ENCODE data around the gene RCBTB2.

RCBTB2 gene

DNA sequence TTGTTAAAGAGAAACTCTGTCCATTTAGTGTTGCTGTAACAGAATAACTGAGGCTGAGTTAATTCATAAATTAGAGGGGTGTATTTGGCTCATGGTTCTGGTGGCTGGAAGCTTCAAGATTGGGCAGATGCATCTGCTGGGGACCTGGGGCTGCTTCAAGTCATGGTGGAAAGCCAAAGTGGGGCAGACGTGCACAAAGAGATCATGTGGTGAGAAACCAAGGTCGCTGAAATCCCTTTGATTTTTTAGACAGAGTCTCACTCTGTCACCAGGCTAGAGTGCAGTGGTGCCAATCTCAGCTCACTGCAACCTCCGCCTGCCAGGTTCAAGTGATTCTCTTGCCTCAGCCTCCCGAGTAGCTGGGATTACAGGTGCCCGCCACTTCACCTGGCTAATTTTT lies 46.0 kb downstream of the RCBTB2 start:
- Histone ChIP-seq H3K4me1 (ENCODE audit: insufficient read depth, insufficient read length) (no peaks in the 10 kb centered on the region), H3K36me3 (ENCODE audit: insufficient read depth, insufficient read length, low read length) (no peaks in the 10 kb centered on the region)

DNA sequence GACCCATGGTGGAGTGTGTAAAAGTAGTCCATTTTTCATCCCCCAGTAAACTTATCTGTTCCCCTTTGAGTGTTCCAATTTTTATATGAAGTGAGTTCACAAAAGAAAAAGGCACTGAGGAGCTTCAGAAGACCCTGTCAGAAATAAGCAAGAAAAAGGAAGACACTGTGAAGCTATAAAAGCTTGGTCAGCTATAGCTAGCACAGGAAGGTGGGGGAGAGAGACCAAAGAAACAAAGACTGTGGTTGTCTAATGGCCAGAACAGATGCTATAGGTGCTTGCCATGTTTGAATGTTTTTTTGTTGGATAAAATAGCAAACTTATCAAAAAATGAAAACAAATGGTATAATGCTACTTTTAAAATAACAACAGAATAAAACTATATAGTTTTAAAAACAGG lies 46.5 kb downstream of the RCBTB2 start:
- Histone ChIP-seq H3K9me3 (ENCODE audit: insufficient read depth, low read length) (no peaks in the 10 kb centered on the region), H3K27me3 (ENCODE audit: insufficient read depth, insufficient read length) (no peaks in the 10 kb centered on the region), H3K4me3 (ENCODE audit: insufficient read length, low read depth) (no peak overlapping the region), H3K4me1 (ENCODE audit: insufficient read depth, insufficient read length) (no peaks in the 10 kb centered on the region), H3K36me3 (ENCODE audit: insufficient read depth, insufficient read length, low read length) (no peaks in the 10 kb centered on the region), H3K9ac (ENCODE audit: insufficient read length, low read depth) (no peak overlapping the region)
- TF ChIP-seq SUZ12 (IDR thresholded peaks at IDR 0.05; ENCODE audit: extremely low read depth, insufficient read depth, insufficient read length) (no peak), YY1 (IDR thresholded peaks at IDR 0.05; ENCODE audit: insufficient read depth, insufficient read length) (no peak), ZNF274 (IDR thresholded peaks at IDR 0.05; ENCODE audit: low read depth, low read length) (no peak)
- no peak for DNase-seq (ENCODE audit: low read depth, low spot score)

More for the DNA sequence above, 46.0 kb downstream of the RCBTB2 start:
- DNase-seq (ENCODE audit: low read depth, low spot score): no peak
- Histone ChIP-seq H3K9ac (ENCODE audit: insufficient read length, low read depth) (no peak overlapping the region), H3K4me3 (ENCODE audit: insufficient read length, low read depth) (no peak overlapping the region), H3K9me3 (ENCODE audit: insufficient read depth, low read length) (no peaks in the 10 kb centered on the region), H3K27me3 (ENCODE audit: insufficient read depth, insufficient read length) (no peaks in the 10 kb centered on the region)
- TF ChIP-seq ZNF274 (IDR thresholded peaks at IDR 0.05; ENCODE audit: low read depth, low read length): no peak
- no peak for TF ChIP-seq SUZ12 (IDR thresholded peaks at IDR 0.05; ENCODE audit: extremely low read depth, insufficient read depth, insufficient read length)
- no peak for TF ChIP-seq YY1 (IDR thresholded peaks at IDR 0.05; ENCODE audit: insufficient read depth, insufficient read length)

DNA sequence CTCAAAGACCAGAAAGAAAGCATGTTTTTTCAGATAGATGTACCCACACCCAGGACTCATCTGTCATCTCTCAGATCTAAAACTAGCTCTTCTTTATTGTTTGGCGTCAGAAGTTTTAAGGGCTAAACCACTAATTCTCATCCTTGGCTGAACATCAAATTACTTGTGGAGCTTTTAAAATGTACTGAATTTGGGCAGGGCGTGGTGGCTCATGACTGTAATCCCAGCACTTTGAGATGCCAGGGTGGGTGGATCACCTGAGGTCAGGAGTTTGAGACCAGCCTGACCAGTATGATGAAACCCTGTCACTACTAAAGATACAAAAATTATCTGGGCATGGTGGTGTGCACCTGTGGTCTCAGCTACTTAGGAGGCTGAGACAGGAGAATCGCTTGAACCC lies 47.4 kb downstream of the RCBTB2 start:
- Histone ChIP-seq H3K36me3 (ENCODE audit: insufficient read depth, insufficient read length, low read length) (no peaks in the 10 kb centered on the region), H3K27me3 (ENCODE audit: insufficient read depth, insufficient read length) (no peaks in the 10 kb centered on the region), H3K9me3 (ENCODE audit: insufficient read depth, low read length) (no peaks in the 10 kb centered on the region), H3K4me1 (ENCODE audit: insufficient read depth, insufficient read length) (no peaks in the 10 kb centered on the region), H3K9ac (ENCODE audit: insufficient read length, low read depth) (no peak overlapping the region), H3K4me3 (ENCODE audit: insufficient read length, low read depth) (no peak overlapping the region)
- no peak for DNase-seq (ENCODE audit: low read depth, low spot score)
- TF ChIP-seq YY1 (IDR thresholded peaks at IDR 0.05; ENCODE audit: insufficient read depth, insufficient read length) (no peak), ZNF274 (IDR thresholded peaks at IDR 0.05; ENCODE audit: low read depth, low read length) (no peak), SUZ12 (IDR thresholded peaks at IDR 0.05; ENCODE audit: extremely low read depth, insufficient read depth, insufficient read length) (no peak)

DNA sequence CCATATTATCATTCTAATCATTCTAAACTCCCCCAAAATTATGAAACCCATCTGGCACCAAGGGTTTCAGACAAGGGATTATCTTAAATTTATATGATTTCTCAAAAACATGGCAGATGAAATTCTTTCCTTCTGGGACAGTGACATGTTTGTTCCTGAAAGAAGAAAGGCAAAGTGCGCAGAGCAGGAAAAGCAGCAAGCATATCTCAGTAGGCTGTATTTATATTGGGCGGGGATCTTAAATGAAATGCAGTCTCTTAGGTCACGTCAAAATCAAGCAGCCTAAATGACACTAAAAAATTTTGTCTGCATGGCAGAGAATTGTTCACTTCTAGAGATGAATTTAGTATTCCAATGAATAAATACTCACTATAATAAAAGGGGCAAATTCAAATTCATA lies 49.3 kb downstream of the RCBTB2 start:
- no peak for TF ChIP-seq SUZ12 (IDR thresholded peaks at IDR 0.05; ENCODE audit: extremely low read depth, insufficient read depth, insufficient read length)
- TF ChIP-seq YY1 (IDR thresholded peaks at IDR 0.05; ENCODE audit: insufficient read depth, insufficient read length): no peak
- TF ChIP-seq ZNF274 (IDR thresholded peaks at IDR 0.05; ENCODE audit: low read depth, low read length): no peak
- Histone ChIP-seq H3K9me3 (ENCODE audit: insufficient read depth, low read length) (no peaks in the 10 kb centered on the region), H3K9ac (ENCODE audit: insufficient read length, low read depth) (no peak overlapping the region), H3K27me3 (ENCODE audit: insufficient read depth, insufficient read length) (no peaks in the 10 kb centered on the region), H3K4me1 (ENCODE audit: insufficient read depth, insufficient read length) (no peaks in the 10 kb centered on the region), H3K36me3 (ENCODE audit: insufficient read depth, insufficient read length, low read length) (no peaks in the 10 kb centered on the region), H3K4me3 (ENCODE audit: insufficient read length, low read depth) (no peak overlapping the region)
- DNase-seq (ENCODE audit: low read depth, low spot score): no peak

DNA sequence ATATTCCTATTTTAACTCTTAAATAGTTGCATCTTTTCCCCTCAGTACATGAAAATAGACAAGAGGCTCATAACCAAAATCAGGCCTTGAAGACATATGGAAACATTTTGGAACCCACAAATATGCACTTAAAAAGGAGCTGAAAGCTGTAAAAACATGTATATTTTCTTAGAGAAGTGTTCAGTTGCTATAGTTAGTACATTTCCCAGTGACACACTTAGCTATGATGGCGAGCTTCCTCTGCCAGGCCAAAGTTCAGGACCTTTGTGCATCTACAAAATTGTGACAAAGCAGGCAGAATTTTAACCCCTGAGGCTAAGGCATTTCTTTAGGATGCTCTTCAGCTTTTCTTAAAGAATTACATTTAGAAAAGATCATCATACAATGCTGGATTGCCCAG lies 54.5 kb downstream of the RCBTB2 start:
- DNase-seq (ENCODE audit: low read depth, low spot score): no peak
- no peaks in the 10 kb centered on the region for H3K36me3 ChIP-seq (ENCODE audit: insufficient read depth, insufficient read length, low read length)
- TF ChIP-seq YY1 (IDR thresholded peaks at IDR 0.05; ENCODE audit: insufficient read depth, insufficient read length): no peak
- no peak for TF ChIP-seq ZNF274 (IDR thresholded peaks at IDR 0.05; ENCODE audit: low read depth, low read length)
- no peak for TF ChIP-seq SUZ12 (IDR thresholded peaks at IDR 0.05; ENCODE audit: extremely low read depth, insufficient read depth, insufficient read length)
- no peaks in the 10 kb centered on the region for H3K9me3 ChIP-seq (ENCODE audit: insufficient read depth, low read length)
- H3K4me1 ChIP-seq (ENCODE audit: insufficient read depth, insufficient read length): no peaks in the 10 kb centered on the region
- H3K4me3 ChIP-seq (ENCODE audit: insufficient read length, low read depth): no peak overlapping the region
- no peak overlapping the region for H3K9ac ChIP-seq (ENCODE audit: insufficient read length, low read depth)
- no peaks in the 10 kb centered on the region for H3K27me3 ChIP-seq (ENCODE audit: insufficient read depth, insufficient read length)

DNA sequence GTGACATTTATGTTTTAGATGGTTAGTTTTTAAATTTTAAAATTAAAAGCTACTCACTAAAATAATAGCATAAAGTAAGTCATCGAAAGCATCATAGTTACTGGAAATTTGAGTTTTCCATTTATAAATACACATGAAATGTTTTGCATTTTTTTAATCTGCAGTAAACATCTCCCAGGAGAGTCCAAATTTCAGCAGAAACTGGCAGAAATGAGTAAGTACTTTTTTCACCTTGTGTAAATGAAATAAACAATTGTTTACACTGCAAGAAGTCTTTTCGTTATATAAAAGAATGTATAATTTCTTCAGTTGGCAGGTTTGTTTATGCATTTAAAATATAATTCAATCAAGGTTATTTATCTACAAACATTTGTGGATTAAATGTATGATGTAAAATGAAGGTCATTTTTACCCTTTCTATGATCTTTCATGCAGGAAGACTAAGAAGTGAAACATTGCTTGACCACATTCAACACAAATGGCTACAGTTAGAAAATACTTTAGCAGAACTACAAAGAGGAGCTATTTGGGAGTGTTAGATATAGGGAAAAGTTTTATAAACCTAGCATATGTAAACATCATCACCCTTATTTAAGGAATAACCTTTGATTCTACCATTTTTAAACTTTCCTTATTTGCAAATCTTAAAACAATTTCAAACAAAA lies 55.6 kb downstream of the RCBTB2 start:
- Histone ChIP-seq H3K4me1 (ENCODE audit: insufficient read depth, insufficient read length) (no peaks in the 10 kb centered on the region), H3K4me3 (ENCODE audit: insufficient read length, low read depth) (no peak overlapping the region), H3K36me3 (ENCODE audit: insufficient read depth, insufficient read length, low read length) (no peaks in the 10 kb centered on the region), H3K9ac (ENCODE audit: insufficient read length, low read depth) (no peak overlapping the region), H3K27me3 (ENCODE audit: insufficient read depth, insufficient read length) (no peaks in the 10 kb centered on the region), H3K9me3 (ENCODE audit: insufficient read depth, low read length) (no peaks in the 10 kb centered on the region)
- TF ChIP-seq YY1 (IDR thresholded peaks at IDR 0.05; ENCODE audit: insufficient read depth, insufficient read length) (no peak), ZNF274 (IDR thresholded peaks at IDR 0.05; ENCODE audit: low read depth, low read length) (no peak), SUZ12 (IDR thresholded peaks at IDR 0.05; ENCODE audit: extremely low read depth, insufficient read depth, insufficient read length) (no peak)
- no peak for DNase-seq (ENCODE audit: low read depth, low spot score)

DNA sequence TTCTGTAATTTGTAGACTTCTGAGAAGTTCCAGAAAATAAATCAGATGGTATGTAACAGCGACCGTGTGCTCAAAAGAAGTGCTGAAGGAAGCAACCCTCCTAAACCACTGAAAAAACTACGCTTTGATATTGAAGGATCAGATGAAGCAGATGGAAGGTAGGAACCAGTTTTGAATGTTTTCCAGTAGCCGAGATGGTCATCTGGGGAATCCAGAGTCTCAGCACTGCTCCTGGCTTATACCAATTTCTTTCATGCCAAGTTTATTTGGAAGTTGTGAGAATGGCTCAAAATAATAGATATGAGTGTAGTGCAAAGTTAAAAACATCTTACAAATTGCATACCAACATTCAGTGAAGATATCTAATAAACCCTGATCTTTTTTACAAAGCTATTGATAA lies 56.2 kb downstream of the RCBTB2 start:
- no peaks in the 10 kb centered on the region for H3K36me3 ChIP-seq (ENCODE audit: insufficient read depth, insufficient read length, low read length)

More for the DNA sequence above, 56.2 kb downstream of the RCBTB2 start:
- H3K4me3 ChIP-seq (ENCODE audit: insufficient read length, low read depth): no peak overlapping the region
- no peaks in the 10 kb centered on the region for H3K9me3 ChIP-seq (ENCODE audit: insufficient read depth, low read length)
- H3K27me3 ChIP-seq (ENCODE audit: insufficient read depth, insufficient read length): no peaks in the 10 kb centered on the region
- no peak for DNase-seq (ENCODE audit: low read depth, low spot score)
- no peak for TF ChIP-seq SUZ12 (IDR thresholded peaks at IDR 0.05; ENCODE audit: extremely low read depth, insufficient read depth, insufficient read length)
- no peak for TF ChIP-seq ZNF274 (IDR thresholded peaks at IDR 0.05; ENCODE audit: low read depth, low read length)
- no peak for TF ChIP-seq YY1 (IDR thresholded peaks at IDR 0.05; ENCODE audit: insufficient read depth, insufficient read length)
- H3K9ac ChIP-seq (ENCODE audit: insufficient read length, low read depth): no peak overlapping the region
- no peaks in the 10 kb centered on the region for H3K4me1 ChIP-seq (ENCODE audit: insufficient read depth, insufficient read length)
